ENCODE results near the gene DHRS2.

The DHRS2 gene

GRCh38 chr14:23694085-23694948 is 58.2 kb downstream of the DHRS2 start:
- DNase-seq (ENCODE audit: low read depth) = no peak
